K562 treated with DMSO at 1 percent for 24 hours (cell line): ENCODE data around the gene GARRE1. TPM values are rescaled to one million over a fixed set of nuclear protein-coding genes. Genes with fewer than 3 reads are reported as not detected.

Experiments used
- total RNA-seq: library from RNA; unstranded; fragments of 300-600 nt; gene quantifications from 2 replicates; pipeline ENCODE4 v1.2.3, GENCODE V29; 2022; ENCODE audit warnings: low read depth; ENCODE audit not compliant: insufficient read depth

GARRE1 gene
- total RNA-seq: 18.2 and 18.4 TPM in 2 replicates

GRCh38 chr19:34254046-34254697, at the start of gene GARRE1:
TSS of gene GARRE1 (plus strand) at chr19:34254554. CDS start at chr19:34300474, 45,920 bp downstream.

Other genes starting within 250 kb of the GARRE1 start
- gene LSM14A, start 82.0 kb upstream of the GARRE1 start, total RNA-seq: 72.6 and 93.6 TPM in 2 replicates
- gene GPI, start 110.6 kb downstream of the GARRE1 start, total RNA-seq: 201 and 205 TPM in 2 replicates
- 24.9 and 30.5 TPM in 2 replicates for gene PDCD2L, start 149.8 kb downstream of the GARRE1 start, total RNA-seq
- gene UBA2, start 173.8 kb downstream of the GARRE1 start, total RNA-seq: 113 and 152 TPM in 2 replicates
- gene WTIP, start 227.2 kb downstream of the GARRE1 start, total RNA-seq: 0.07 and 0.42 TPM in 2 replicates